ENCODE measurements around the gene PORCN. TPM values are rescaled to one million over a fixed set of nuclear protein-coding genes. Genes with fewer than 3 reads are reported as not detected.

Gene PORCN
- total and polyA plus RNA-seq, 9 of the 15 experiments (the other 6 are each of a cell fraction or from before 2014, with no cell fraction given): 0.34 to 5.1 (median 2.8) TPM

DNA sequence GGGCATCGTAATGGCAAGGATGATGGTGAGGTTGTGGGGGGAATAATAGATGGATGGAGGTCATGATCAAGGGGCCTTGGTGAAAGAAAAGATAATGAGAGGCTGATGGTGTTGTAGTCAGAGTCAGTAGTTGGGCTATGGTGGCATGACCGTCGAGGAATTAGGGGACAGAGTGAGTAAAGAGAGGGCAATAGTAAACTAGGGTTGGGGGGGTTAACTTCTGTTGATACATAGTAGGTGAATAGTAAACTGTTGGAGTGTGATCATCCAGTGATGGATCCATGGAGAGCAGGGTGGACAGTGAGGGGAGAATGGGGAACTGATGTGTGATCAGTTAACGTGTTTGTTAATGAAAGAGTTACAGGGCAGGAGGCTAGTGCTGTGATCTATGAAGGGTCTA is 31.9 kb upstream of the PORCN start:
- Histone ChIP-seq H3K27ac (ENCODE audit: extremely low read depth, low read depth, low read length) (peak overlapping the region; percentile 85; the same call in 1 of the 3 replicates), H3K79me2 (ENCODE audit: control insufficient read depth, insufficient read depth, low read length) (peaks cover 48% of the 10 kb centered on the region), H3K9me3 (replicated peaks; ENCODE audit: control insufficient read depth, insufficient read depth, low read depth, low read length) (no peaks in the 10 kb centered on the region), H3K4me3 (peak overlapping the region; percentile 94), H3K27me3 (ENCODE audit: control insufficient read depth in 2 of 2, insufficient read depth in 2 of 2, low read length in 2 of 2) (no peaks in the 10 kb centered on the region), H3K9ac (ENCODE audit: insufficient read depth in 1 of 2, low read depth in 2 of 2, low read length in 2 of 2) (peak overlapping the region; percentile 91 to 98; a peak in 3 of 4 replicates), H3K9me1 (ENCODE audit: control insufficient read depth, insufficient read depth, low read length) (peaks cover 4% of the 10 kb centered on the region), H4K20me1 (replicated peaks; ENCODE audit: control insufficient read depth, insufficient read depth, low read length) (no peaks in the 10 kb centered on the region), H3K4me1 (replicated peaks in 1 of 2; ENCODE audit: control insufficient read depth in 2 of 2, insufficient read depth in 2 of 2, low read length in 2 of 2) (peaks cover 7 to 24% of the 10 kb centered on the region in 2 experiments; a peak in 4 of 5 replicates), H3K36me3 (ENCODE audit: control insufficient read depth, insufficient read depth, low read length) (peaks cover 44% of the 10 kb centered on the region; the same call in 2 of the 3 replicates), H2AFZ (ENCODE audit: low read depth, low read length) (no peak overlapping the region), H3K4me2 (ENCODE audit: insufficient read depth, low read length) (peak overlapping the region; percentile 94)
- POLR2A ChIA-PET: interaction anchor here (0.6 to 1.0 kb wide), 2 partner anchors 13 to 931 kb away, joined by 3 to 4 read pairs; no protein-coding TSS in a partner anchor
- DNase-seq (ENCODE audit: extremely low read depth in 1 of 4, low spot score in 3 of 4) (no peak), FAIRE-seq (peak; percentile 29), ATAC-seq (no peak)
- no TSS peak for BruUV-seq (replicated peaks)
- TF ChIP-seq PHB2 (IDR thresholded peaks at IDR 0.05; ENCODE audit: low read depth) (0 out of 2 replicates have a peak, but pooled peaks have one; percentile 26), CBX1 (IDR thresholded peaks at IDR 0.05; ENCODE audit: low read depth) (no peak), SPI1 (IDR thresholded peaks at IDR 0.05; ENCODE audit: borderline replicate concordance, low read depth, low read length) (peak; percentile 6; the same call in 1 of the 2 replicates)
- TF ChIP-seq, protein P1, sequence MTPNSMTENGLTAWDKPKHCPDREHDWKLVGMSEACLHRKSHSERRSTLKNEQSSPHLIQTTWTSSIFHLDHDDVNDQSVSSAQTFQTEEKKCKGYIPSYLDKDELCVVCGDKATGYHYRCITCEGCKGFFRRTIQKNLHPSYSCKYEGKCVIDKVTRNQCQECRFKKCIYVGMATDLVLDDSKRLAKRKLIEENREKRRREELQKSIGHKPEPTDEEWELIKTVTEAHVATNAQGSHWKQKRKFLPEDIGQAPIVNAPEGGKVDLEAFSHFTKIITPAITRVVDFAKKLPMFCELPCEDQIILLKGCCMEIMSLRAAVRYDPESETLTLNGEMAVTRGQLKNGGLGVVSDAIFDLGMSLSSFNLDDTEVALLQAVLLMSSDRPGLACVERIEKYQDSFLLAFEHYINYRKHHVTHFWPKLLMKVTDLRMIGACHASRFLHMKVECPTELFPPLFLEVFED (CRISPR knock-in tag; conservative IDR thresholded peaks at IDR 0.05): 0 out of 2 replicates have a peak, but pooled peaks have one; percentile 33
- intact Hi-C loops (cut with micrococcal nuclease): no loop called here
- in situ Hi-C loops (cut with MboI): loop anchor here (25.0 kb wide), 1 partner anchor 615 kb away; no protein-coding TSS in a partner anchor
- CTCF ChIA-PET (ENCODE audit: low intra/inter-chr PET ratio): no interaction called here
- 0% methylated on average over 4 of the region's 4 CpGs for WGBS (ENCODE audit: insufficient coverage, low coverage, missing lambda C conversion rate)
